Hepatocyte (in vitro differentiated cells): ENCODE data around the gene HOXC11. TPM values are rescaled to one million over a fixed set of nuclear protein-coding genes. Genes with fewer than 3 reads are reported as not detected.

ENCODE experiments used
- DNase-seq: peaks from one replicate; pipeline ENCODE4 v3.0.0-alpha.2; 2016; ENCODE audit warnings: low spot score
- H2AFZ ChIP-seq: fragments of 200-600 bp; sonication (generic); 2 replicates; pipeline ENCODE4 v1.6.0; 2016; ENCODE audit warnings: antibody characterized with exemption, mild to moderate bottlenecking
- H3K27ac ChIP-seq: fragments of 200-600 bp; sonication (generic); 2 replicates; pipeline ENCODE4 v1.5.1; 2016; ENCODE audit warnings: mild to moderate bottlenecking
- H3K27me3 ChIP-seq: fragments of 200-600 bp; sonication (generic); 2 replicates; pipeline ENCODE4 v1.6.1; 2016
- H3K36me3 ChIP-seq: fragments of 200-600 bp; sonication (generic); replicated peaks from 2 replicates; pipeline ENCODE4 v1.5.1; 2016; ENCODE audit warnings: low read depth; ENCODE audit not compliant: insufficient read depth
- H3K4me1 ChIP-seq: fragments of 200-600 bp; sonication (generic); 2 replicates; pipeline ENCODE4 v1.5.1; 2016; ENCODE audit warnings: mild to moderate bottlenecking, moderate library complexity; ENCODE audit not compliant: insufficient read depth
- H3K4me2 ChIP-seq: fragments of 200-600 bp; sonication (generic); 2 replicates; pipeline ENCODE4 v1.6.0; 2016
- H3K4me3 ChIP-seq: fragments of 200-600 bp; sonication (generic); 2 replicates; pipeline ENCODE4 v1.5.1; 2016; ENCODE audit warnings: mild to moderate bottlenecking
- H3K79me2 ChIP-seq: fragments of 200-600 bp; sonication (generic); 2 replicates; pipeline ENCODE4 v1.6.0; 2017; ENCODE audit warnings: mild to moderate bottlenecking
- H3K9me2 ChIP-seq: fragments of 200-600 bp; sonication (generic); replicated peaks from 2 replicates; pipeline ENCODE4 v1.6.0; 2017; ENCODE audit warnings: mild to moderate bottlenecking; ENCODE audit not compliant: insufficient read depth
- H3K9me3 ChIP-seq: fragments of 200-600 bp; sonication (generic); 2 replicates; pipeline ENCODE4 v1.5.1; 2016; ENCODE audit warnings: low read depth, mild to moderate bottlenecking
- H4K20me1 ChIP-seq: fragments of 200-600 bp; sonication (generic); 2 replicates; pipeline ENCODE4 v1.6.0; 2016; ENCODE audit warnings: mild to moderate bottlenecking; ENCODE audit not compliant: insufficient read depth, poor library complexity, severe bottlenecking
- CTCF ChIP-seq: fragments of 200-600 bp; sonication (generic); IDR thresholded peaks from 2 replicates; pipeline ENCODE4 v1.5.1; 2016; ENCODE audit warnings: antibody characterized with exemption, mild to moderate bottlenecking; ENCODE audit not compliant: poor library complexity
- EZH2 ChIP-seq: fragments of 200-600 bp; sonication (generic); IDR thresholded peaks from 2 replicates; pipeline ENCODE4 v1.6.1; 2016; ENCODE audit warnings: antibody characterized with exemption, mild to moderate bottlenecking, borderline replicate concordance
- EZH2phosphoT487 ChIP-seq: fragments of 200-600 bp; sonication (generic); IDR thresholded peaks from one replicate; pipeline ENCODE4 v1.6.1; 2018; ENCODE audit warnings: antibody characterized with exemption, mild to moderate bottlenecking, low read depth, moderate library complexity; ENCODE audit not compliant: unreplicated experiment, severe bottlenecking
- WGBS: methylation state at CpG from one replicate; pipeline ENCODE4 v1.1.6; 2016; ENCODE audit warnings: low lambda C conversion rate; ENCODE audit errors: missing lambda C conversion rate; 5-methylcytosine and 5-hydroxymethylcytosine counted together
- polyA plus RNA-seq: library from polyadenylated mRNA; unstranded; fragments of >200 nt; fragmentation: Nextera tagmentation; extraction: Ambion mirVana; gene quantifications from 2 replicates; pipeline ENCODE4 v1.2.1, GENCODE V29; 2016
- total RNA-seq: library from RNA; depleted of rRNA; stranded (reverse); fragments of >200 nt; gene quantifications from 2 replicates; pipeline ENCODE4 v1.2.3, GENCODE V29; 2014

Gene HOXC11
- total and polyA plus RNA-seq, 2 experiments from 2014 or later = 0.63 to 1.3 TPM

- peak overlapping the region; percentile 72 for H3K4me2 ChIP-seq
- no peaks in the 10 kb centered on the region for H3K4me1 ChIP-seq
- H3K27me3 ChIP-seq = peaks cover 99% of the 10 kb centered on the region
- no peaks in the 10 kb centered on the region for H4K20me1 ChIP-seq
- H3K79me2 ChIP-seq = no peaks in the 10 kb centered on the region
- H3K36me3 ChIP-seq = no peaks in the 10 kb centered on the region
- no peak overlapping the region for H3K27ac ChIP-seq
- no peak overlapping the region for H3K4me3 ChIP-seq
- DNase-seq = no peak
- H2AFZ ChIP-seq = no peak overlapping the region
- TF ChIP-seq EZH2phosphoT487 = peak; percentile 33
- peak; percentile 51 for TF ChIP-seq EZH2
- TF ChIP-seq CTCF = no peak
- no peaks in the 10 kb centered on the region for H3K9me2 ChIP-seq
- no peaks in the 10 kb centered on the region for H3K9me3 ChIP-seq
- 36% methylated on average over 23 of the region's 23 CpGs for WGBS
Measured at GRCh38 chr12:53937596-53938325, 35.2 kb upstream of the HOXC11 start.

GRCh38 chr12:53938326-53939140, 34.4 kb upstream of the HOXC11 start, which contains the start of gene HOXC13:
HOXC13 (plus strand) TSS chr12:53938831; CDS start chr12:53938907, 76 bp downstream.
- Histone ChIP-seq H3K4me1 (no peaks in the 10 kb centered on the region), H3K9me2 (no peaks in the 10 kb centered on the region), H3K36me3 (no peaks in the 10 kb centered on the region), H3K27me3 (peaks cover 99% of the 10 kb centered on the region), H2AFZ (no peak within 1 kb of the TSS), H3K27ac (no peak within 1 kb of the TSS), H4K20me1 (no peaks in the 10 kb centered on the region), H3K4me3 (no peak within 1 kb of the TSS), H3K4me2 (peak within 1 kb of the TSS; percentile 72), H3K79me2 (no peaks in the 10 kb centered on the region), H3K9me3 (no peaks in the 10 kb centered on the region)
- TF ChIP-seq CTCF (no peak), EZH2 (peak; percentile 26), EZH2phosphoT487 (peak; percentile 36)
- 6% methylated on average over 26 of the region's 56 CpGs for WGBS
- DNase-seq = peak; percentile 88

- Histone ChIP-seq H3K36me3 (no peaks in the 10 kb centered on the region), H3K4me3 (no peak overlapping the region), H3K4me1 (no peaks in the 10 kb centered on the region), H3K9me2 (no peaks in the 10 kb centered on the region), H3K27ac (no peak overlapping the region), H3K79me2 (no peaks in the 10 kb centered on the region), H3K4me2 (peak overlapping the region; percentile 72), H3K27me3 (peaks cover 99% of the 10 kb centered on the region), H4K20me1 (no peaks in the 10 kb centered on the region), H3K9me3 (no peaks in the 10 kb centered on the region), H2AFZ (no peak overlapping the region)
- TF ChIP-seq EZH2 (peak; percentile 88), CTCF (no peak), EZH2phosphoT487 (peak; percentile 80)
- WGBS = 12% methylated on average over 49 of the region's 91 CpGs
- DNase-seq = peak; percentile 78
Measured at GRCh38 chr12:53939141-53940108, 33.5 kb upstream of the HOXC11 start.
